Adrenal gland (tissue), 12 donors: ENCODE measurements around the gene WWC2. TPM values are rescaled to one million over a fixed set of nuclear protein-coding genes. Genes with fewer than 3 reads are reported as not detected.
A peak's percentile ranks its signal among the peaks of the same experiment; 100 is the strongest.

Experiments used
- DNase-seq, 7 donors: peaks; one replicate each; pipeline ENCODE4 v3.0.0-alpha.2; 2019 to 2020
- H3K27ac ChIP-seq, 5 donors: fragments of 200-600 bp; sonication (generic) in 4 of 5; 1 replicate in 3 of 5; 2 replicates in 2 of 5; pipeline versions ENCODE4 v1.5.1 to v1.8.0; 2016 to 2020; ENCODE audit warnings: mild to moderate bottlenecking in 1 of 5
- H3K27me3 ChIP-seq: fragments of 200-600 bp; 2 replicates; pipeline ENCODE4 v1.8.0; 2021
- H3K36me3 ChIP-seq, 2 donors: fragments of 200-600 bp; replicated peaks in 1 of 2; 1 replicate in 1 of 2; 2 replicates in 1 of 2; pipeline versions ENCODE4 v1.5.1 to v1.8.0; 2018 to 2022
- H3K4me1 ChIP-seq, 2 donors: fragments of 200-600 bp; replicated peaks in 1 of 2; 1 replicate in 1 of 2; 2 replicates in 1 of 2; pipeline versions ENCODE4 v1.5.1 to v1.8.0; 2018 to 2021
- H3K4me3 ChIP-seq, 4 donors: fragments of 200-600 bp; sonication (generic) in 3 of 4; one replicate each; pipeline ENCODE4 v1.5.1; 2016 to 2018
- H3K9me3 ChIP-seq, 3 donors: fragments of 200-600 bp; sonication (generic) in 1 of 3; replicated peaks in 1 of 3; 1 replicate in 2 of 3; 2 replicates in 1 of 3; pipeline versions ENCODE4 v1.5.1 to v1.8.0; 2016 to 2021
- CTCF ChIP-seq, 6 experiments: fragments of 450-650 bp in 4 of 6; fragments of 200-600 bp in 2 of 6; sonication (generic) in 1 of 6; IDR thresholded peaks; 1 replicate in 5 of 6; 2 replicates in 1 of 6; pipeline versions ENCODE4 v1.5.1 to v1.8.0; 2016 to 2021; ENCODE audit warnings: antibody characterized with exemption in 6 of 6, mild to moderate bottlenecking in 2 of 6, moderate library complexity in 1 of 6
- POLR2A ChIP-seq, 2 donors: fragments of 450-650 bp; IDR thresholded peaks; one replicate each; pipeline ENCODE4 v1.6.1; 2017; ENCODE audit warnings: antibody characterized with exemption in 2 of 2, mild to moderate bottlenecking in 2 of 2, moderate library complexity in 1 of 2
- WGBS, 4 donors: extraction: QIAGEN DNeasy Blood & Tissue Kit in 2 of 4; methylation state at CpG; one replicate each; pipeline versions ENCODE4 v1.1.5 to v1.1.7; 2013 to 2017; 5-methylcytosine and 5-hydroxymethylcytosine counted together
- intact Hi-C, 2 donors: fragments of 100-400 bp; cut with DNase I; formaldehyde crosslinking; loops; one replicate each; pipeline versions ENCODE4 v1.14.1 to v1.15.0; 2022 to 2023
- polyA plus RNA-seq, 3 donors: library from polyadenylated mRNA; stranded (reverse); fragments of 200-250 nt in 2 of 3; fragments of 350-450 nt in 1 of 3; fragmentation: Illumina TruSeq in 1 of 3; extraction: RNeasy Lipid Tissue Mini Kit (QIAGEN cat#74804) in 1 of 3; gene quantifications; one replicate each; pipeline ENCODE4 v1.2.3, GENCODE V29; 2013 to 2014
- total RNA-seq, 9 donors: library from RNA; depleted of rRNA in 4 of 9; stranded (reverse); fragments of >200 nt in 4 of 9; fragments of 120-200 nt in 1 of 9; fragmentation: NEBNext Ultra II Directional in 1 of 9; extraction: Animal tissue kit (Norgen Biotek cat#: 25700) in 1 of 9; gene quantifications; one replicate each; pipeline versions ENCODE4 v1.1.0 to v1.2.4, GENCODE V29; 2013 to 2023
- donor health status: healthy with polysubstance abuse.
- donor health status: Bipolar disorder and iron deficiency.
- donor health status: DM: yes; HTN: yes; CAD: no.
- donor health status: DM: no; HTN: no; CAD: no.
- donor health status: DM: no; HTN: no; CAD: no.
- donor health status: DM: yes; HTN: yes; CAD: no.

The WWC2 gene
- total and polyA plus RNA-seq, 12 donors: 3.1 to 27.9 (median 17.4) TPM

GRCh38 chr4:183200453-183200852, 101.4 kb downstream of the WWC2 start:
- H3K9me3 ChIP-seq: no peaks in the 10 kb centered on the region
- H3K27ac ChIP-seq: no peak overlapping the region
- TF ChIP-seq CTCF (IDR thresholded peaks at IDR 0.05): no peak
- intact Hi-C loops: no loop called here
- H3K4me1 ChIP-seq: peaks cover 0 to 6% of the 10 kb centered on the region in 2 donors
- no peaks in the 10 kb centered on the region for H3K36me3 ChIP-seq
- no peaks in the 10 kb centered on the region for H3K27me3 ChIP-seq
- DNase-seq: peak; percentile 83 to 94 (median 91)
- H3K4me3 ChIP-seq: no peak overlapping the region
- 11 to 20% (median 14%) methylated on average over 4 of the region's 4 CpGs for WGBS, 4 donors

- no peaks in the 10 kb centered on the region for H3K27me3 ChIP-seq
- no peak overlapping the region for H3K4me3 ChIP-seq
- 89 to 95% (median 92%) methylated on average over 4 of the region's 4 CpGs for WGBS, 4 donors
- H3K9me3 ChIP-seq: no peaks in the 10 kb centered on the region
- H3K27ac ChIP-seq: no peak overlapping the region
- peaks cover 0 to 11% of the 10 kb centered on the region in 2 donors for H3K4me1 ChIP-seq
- intact Hi-C loops: no loop called here
- H3K36me3 ChIP-seq: no peaks in the 10 kb centered on the region
- no peak for TF ChIP-seq POLR2A (IDR thresholded peaks at IDR 0.05)
- TF ChIP-seq CTCF (IDR thresholded peaks at IDR 0.05): no peak
- DNase-seq: no peak
These were observed 102.3 kb downstream of the WWC2 start for GRCh38 chr4:183201331-183201730.

GRCh38 chr4:183202523-183202922, 103.5 kb downstream of the WWC2 start:
- WGBS, 4 donors: 92 to 95% (median 94%) methylated on average over 2 of the region's 2 CpGs
- no peak for DNase-seq
- TF ChIP-seq CTCF (IDR thresholded peaks at IDR 0.05): no peak
- no peak for TF ChIP-seq POLR2A (IDR thresholded peaks at IDR 0.05)

GRCh38 chr4:183204793-183205192, 105.7 kb downstream of the WWC2 start:
- H3K36me3 ChIP-seq: no peaks in the 10 kb centered on the region
- H3K27ac ChIP-seq: no peak overlapping the region
- peaks cover 0 to 11% of the 10 kb centered on the region in 2 donors for H3K4me1 ChIP-seq
- H3K4me3 ChIP-seq: no peak overlapping the region
- no peak for DNase-seq
- TF ChIP-seq POLR2A (IDR thresholded peaks at IDR 0.05): no peak
- TF ChIP-seq CTCF (IDR thresholded peaks at IDR 0.05): no peak
- no peaks in the 10 kb centered on the region for H3K9me3 ChIP-seq
- no peaks in the 10 kb centered on the region for H3K27me3 ChIP-seq
- intact Hi-C loops: no loop called here
- 92 to 96% (median 93%) methylated on average over 2 of the region's 2 CpGs for WGBS, 4 donors

More at GRCh38 chr4:183202523-183202922, 103.5 kb downstream of the WWC2 start:
- Histone ChIP-seq H3K36me3 (no peaks in the 10 kb centered on the region), H3K9me3 (no peaks in the 10 kb centered on the region), H3K27ac (no peak overlapping the region), H3K4me3 (no peak overlapping the region), H3K4me1 (peaks cover 0 to 11% of the 10 kb centered on the region in 2 donors), H3K27me3 (no peaks in the 10 kb centered on the region)
- intact Hi-C loops: no loop called here
